K562 (cell line): ENCODE measurements around the gene IGFL1. TPM values are rescaled to one million over a fixed set of nuclear protein-coding genes. Genes with fewer than 3 reads are reported as not detected.

ENCODE experiments used
- ARID3A ChIP-seq: IDR thresholded peaks from 2 replicates; pipeline ENCODE4 v1.6.1; 2012; ENCODE audit warnings: low read depth, low read length, improper control_type of control experiment, borderline replicate concordance
- C11orf30 ChIP-seq: fragments of 450-650 bp; IDR thresholded peaks from 2 replicates; pipeline ENCODE4 v1.6.1; 2016; ENCODE audit warnings: low read depth, mild to moderate bottlenecking
- HOXB6 ChIP-seq: fragments of 250-450 bp; sonication (Bioruptor Pico); IDR thresholded peaks from 2 replicates; pipeline ENCODE4 v1.5.1; 2022; ENCODE audit warnings: mild to moderate bottlenecking, borderline replicate concordance
- IRF2 ChIP-seq: sonication (generic); formaldehyde crosslinking; IDR thresholded peaks from 2 replicates; pipeline ENCODE4 v1.8.1; 2022; ENCODE audit warnings: mild to moderate bottlenecking, missing genetic modification reagents
- LARP7 ChIP-seq: fragments of 450-650 bp; IDR thresholded peaks from 2 replicates; pipeline ENCODE4 v1.6.1; 2016
- POU5F1 ChIP-seq: fragments of 150-350 bp; IDR thresholded peaks from 2 replicates; pipeline ENCODE4 v1.6.1; 2014; ENCODE audit warnings: borderline replicate concordance, low read length, low read depth, mild to moderate bottlenecking; ENCODE audit not compliant: partially characterized antibody
- SMARCC2 ChIP-seq: fragments of 450-650 bp; IDR thresholded peaks from 2 replicates; pipeline ENCODE4 v1.6.1; 2017; ENCODE audit warnings: antibody characterized with exemption, moderate library complexity, mild to moderate bottlenecking, low read depth
- SP1 ChIP-seq: sonication (generic); formaldehyde crosslinking; IDR thresholded peaks from 2 replicates; pipeline ENCODE4 v1.8.1; 2022; ENCODE audit warnings: mild to moderate bottlenecking, missing genetic modification reagents
- TAF15 ChIP-seq: fragments of 200-400 bp; formaldehyde crosslinking; IDR thresholded peaks from 2 replicates; pipeline ENCODE4 v1.6.1; 2017; ENCODE audit warnings: mild to moderate bottlenecking, low read depth, low read length, moderate library complexity
- TAF9B ChIP-seq: fragments of 450-650 bp; IDR thresholded peaks from 2 replicates; pipeline ENCODE4 v1.6.1; 2018; ENCODE audit warnings: mild to moderate bottlenecking; ENCODE audit not compliant: partially characterized antibody
- ZNF586 ChIP-seq: fragments of 450-650 bp; formaldehyde crosslinking; conservative IDR thresholded peaks from 2 replicates; pipeline ENCODE4 v1.4.0; 2020; ENCODE audit warnings: mild to moderate bottlenecking, moderate library complexity
- ZNF609 ChIP-seq: sonication (generic); formaldehyde crosslinking; IDR thresholded peaks from 2 replicates; pipeline ENCODE4 v1.8.1; 2023; ENCODE audit warnings: missing genetic modification reagents, mild to moderate bottlenecking, borderline replicate concordance
- polyA plus RNA-seq, 8 experiments: library from polyadenylated mRNA; depleted of rRNA in 4 of 8; stranded (reverse) in 5 of 8; unstranded in 3 of 8; fragments of >200 nt; fragmentation: Nextera tagmentation in 2 of 8; fragmentation: Illumina TruSeq in 1 of 8; extraction: Ambion mirVana in 2 of 8; extraction: Trizol in 1 of 8; gene quantifications; 2 replicates each; pipeline versions ENCODE4 v1.2.1 to v1.2.3, GENCODE V29; 2011 to 2014; ENCODE audit warnings: inconsistent platforms in 1 of 8, missing spikeins in 1 of 8
- total RNA-seq, 7 experiments: library from RNA; depleted of rRNA in 6 of 7; stranded (reverse); fragments of >200 nt in 6 of 7; fragmentation: Illumina TruSeq in 2 of 7; extraction: Trizol in 2 of 7; gene quantifications; 2 replicates each; pipeline versions ENCODE4 v1.2.1 to v1.2.3, GENCODE V29; 2011 to 2021; ENCODE audit warnings: low replicate concordance in 1 of 7

Gene IGFL1
- total and polyA plus RNA-seq, 9 of the 15 experiments (the other 6 are each of a cell fraction or from before 2014, with no cell fraction given): not detected

GRCh38 chr19:46191356-46191755 is 38.2 kb upstream of the IGFL1 start (continued):
- TF ChIP-seq ZNF609 (no peak), SMARCC2 (no peak), SP1 (CRISPR knock-in tag) (peak; percentile 29; the same call in 1 of the 2 replicates), ARID3A (no peak), LARP7 (no peak), TAF15 (no peak), TAF9B (no peak), IRF2 (CRISPR knock-in tag) (no peak), POU5F1 (no peak), C11orf30 (no peak), HOXB6 (CRISPR knock-in tag) (no peak), ZNF586 (peak; percentile 80)
